ENCODE measurements around the gene DLG2. TPM values are rescaled to one million over a fixed set of nuclear protein-coding genes. Genes with fewer than 3 reads are reported as not detected.

DLG2 gene
- total and polyA plus RNA-seq, 4 experiments from 2014 or later, result 0.78 to 2.7 (median 1.9) TPM

DNA sequence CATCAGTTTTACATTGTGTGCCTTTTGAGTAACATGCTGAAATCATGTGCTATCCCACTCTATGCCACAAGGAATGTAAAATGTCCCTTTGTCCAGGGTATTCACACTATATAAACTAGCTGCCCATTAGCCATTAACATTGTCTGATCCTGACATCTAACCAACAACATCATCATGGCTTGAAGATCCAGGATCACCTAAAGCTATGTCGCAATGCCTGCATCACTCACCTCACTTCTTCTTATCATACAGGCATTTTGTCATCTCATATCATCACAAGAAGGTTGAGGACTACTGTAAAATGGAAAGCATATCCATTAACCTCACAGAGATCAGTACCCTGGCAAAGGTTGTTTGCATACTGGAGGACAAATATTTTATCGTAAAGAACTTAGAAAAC, 742.3 kb downstream of the DLG2 start:
- Histone ChIP-seq H3K9me3 (ENCODE audit: control insufficient read depth in 1 of 2, low read length in 2 of 2) (no peaks in the 10 kb centered on the region), H3K36me3 (ENCODE audit: insufficient read depth, low read length) (no peaks in the 10 kb centered on the region), H3K4me1 (ENCODE audit: insufficient read depth, low read length) (no peaks in the 10 kb centered on the region), H3K27ac (ENCODE audit: low read depth, low read length) (no peak overlapping the region), H3K27me3 (ENCODE audit: insufficient read depth, low read length) (no peaks in the 10 kb centered on the region), H3K4me3 (ENCODE audit: low read length in 2 of 2) (no peak overlapping the region)
- Mint-ChIP-seq H3K9me3 (peaks cover 3 to 51% (median 25%) of the 10 kb centered on the region in 8 donors), H3K4me1 (no peaks in the 10 kb centered on the region), H3K36me3 (no peaks in the 10 kb centered on the region), H3K27ac (no peak overlapping the region), H3K27me3 (no peaks in the 10 kb centered on the region), H3K4me3 (no peak overlapping the region)
- intact Hi-C loops (cut with micrococcal nuclease), result no loop called here
- POLR2A ChIA-PET (ENCODE audit: partially characterized antibody), result no interaction called here
- CTCF ChIA-PET (ENCODE audit: partially characterized antibody), result no interaction called here
- DNase-seq, result no peak

DNA sequence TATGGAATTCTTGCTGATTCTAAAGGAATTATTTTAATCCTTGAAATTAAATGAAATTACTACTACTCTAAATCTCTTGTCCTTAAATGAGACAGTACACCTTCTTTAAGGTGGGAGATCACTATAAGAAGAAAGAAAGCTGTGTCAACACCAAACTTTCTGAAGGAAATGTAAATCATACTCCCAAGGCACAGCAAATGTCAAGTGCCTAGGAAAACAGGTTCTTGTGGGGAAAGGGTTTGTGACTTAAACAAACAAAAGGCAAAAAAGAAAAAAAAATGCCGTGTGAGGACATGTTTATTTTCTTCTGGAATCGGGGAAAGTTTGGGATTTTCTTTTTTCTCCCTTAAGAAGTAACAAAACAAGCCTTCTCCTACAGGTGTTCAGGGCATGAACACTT, 745.1 kb downstream of the DLG2 start:
- POLR2A ChIA-PET (ENCODE audit: partially characterized antibody), result no interaction called here
- CTCF ChIA-PET (ENCODE audit: partially characterized antibody), result no interaction called here
- Histone ChIP-seq H3K4me1 (ENCODE audit: insufficient read depth, low read length) (no peaks in the 10 kb centered on the region), H3K27ac (ENCODE audit: low read depth, low read length) (no peak overlapping the region), H3K36me3 (ENCODE audit: insufficient read depth, low read length) (no peaks in the 10 kb centered on the region), H3K9me3 (ENCODE audit: control insufficient read depth in 1 of 2, low read length in 2 of 2) (no peaks in the 10 kb centered on the region), H3K27me3 (ENCODE audit: insufficient read depth, low read length) (no peaks in the 10 kb centered on the region), H3K4me3 (ENCODE audit: low read length in 2 of 2) (no peak overlapping the region)
- DNase-seq, result no peak
- H3K4me1 Mint-ChIP-seq, result no peaks in the 10 kb centered on the region
- H3K9me3 Mint-ChIP-seq, result peaks cover 3 to 64% (median 31%) of the 10 kb centered on the region in 8 donors
- H3K27ac Mint-ChIP-seq, result no peak overlapping the region
- no peak overlapping the region for H3K4me3 Mint-ChIP-seq
- intact Hi-C loops (cut with micrococcal nuclease), result no loop called here
- no peaks in the 10 kb centered on the region for H3K36me3 Mint-ChIP-seq
- no peaks in the 10 kb centered on the region for H3K27me3 Mint-ChIP-seq

DNA sequence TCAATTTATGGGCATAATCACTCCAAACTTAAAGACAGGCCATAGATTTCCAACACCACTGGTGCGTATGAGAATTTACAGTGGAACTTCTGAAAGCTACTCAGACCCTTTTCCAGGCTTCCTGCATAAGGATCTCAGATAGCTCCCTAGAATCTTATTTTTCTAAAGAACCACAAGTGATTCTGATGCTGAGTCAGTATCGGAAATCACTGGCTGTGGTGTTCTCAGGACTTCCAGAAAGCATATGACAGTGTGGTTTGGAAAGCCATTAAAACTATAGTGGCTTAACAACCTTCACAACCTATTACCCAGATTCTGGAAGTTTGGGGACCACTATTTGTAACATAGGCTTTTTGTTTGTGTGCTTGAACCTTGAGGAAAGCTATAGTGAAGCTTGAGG, 756.0 kb downstream of the DLG2 start:
- POLR2A ChIA-PET (ENCODE audit: partially characterized antibody), result no interaction called here
- CTCF ChIA-PET (ENCODE audit: partially characterized antibody), result no interaction called here
- Mint-ChIP-seq H3K36me3 (no peaks in the 10 kb centered on the region), H3K9me3 (peaks cover 5 to 52% (median 26%) of the 10 kb centered on the region in 8 donors), H3K4me1 (no peaks in the 10 kb centered on the region), H3K27me3 (no peaks in the 10 kb centered on the region), H3K27ac (no peak overlapping the region), H3K4me3 (no peak overlapping the region)
- H3K27me3 ChIP-seq (ENCODE audit: insufficient read depth, low read length), result no peaks in the 10 kb centered on the region
- no peak overlapping the region for H3K4me3 ChIP-seq (ENCODE audit: low read length in 2 of 2)
- H3K4me1 ChIP-seq (ENCODE audit: insufficient read depth, low read length), result no peaks in the 10 kb centered on the region
- peaks cover 0 to 3% of the 10 kb centered on the region in 2 donors for H3K9me3 ChIP-seq (ENCODE audit: control insufficient read depth in 1 of 2, low read length in 2 of 2)
- intact Hi-C loops (cut with micrococcal nuclease), result no loop called here
- DNase-seq, result no peak
- no peaks in the 10 kb centered on the region for H3K36me3 ChIP-seq (ENCODE audit: insufficient read depth, low read length)
- H3K27ac ChIP-seq (ENCODE audit: low read depth, low read length), result no peak overlapping the region

DNA sequence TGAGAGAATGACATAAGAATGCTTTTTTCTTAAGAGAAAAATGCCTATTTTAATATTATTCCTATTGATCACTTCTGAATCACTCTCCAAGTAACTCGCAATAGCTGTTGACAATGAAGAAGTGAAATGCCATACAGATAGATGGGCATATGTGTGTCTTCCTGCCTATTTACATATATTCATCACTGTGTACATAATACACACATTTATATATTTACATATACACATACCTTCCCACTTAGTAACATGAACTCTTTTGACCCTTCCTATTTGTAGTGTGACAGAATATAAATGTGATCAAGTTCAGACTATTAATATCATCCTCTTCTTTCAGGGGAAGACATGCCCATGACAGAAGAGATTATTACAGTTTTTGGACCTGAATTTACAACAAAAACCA, 756.7 kb downstream of the DLG2 start:
- peaks cover 5 to 54% (median 25%) of the 10 kb centered on the region in 8 donors for H3K9me3 Mint-ChIP-seq

DNA sequence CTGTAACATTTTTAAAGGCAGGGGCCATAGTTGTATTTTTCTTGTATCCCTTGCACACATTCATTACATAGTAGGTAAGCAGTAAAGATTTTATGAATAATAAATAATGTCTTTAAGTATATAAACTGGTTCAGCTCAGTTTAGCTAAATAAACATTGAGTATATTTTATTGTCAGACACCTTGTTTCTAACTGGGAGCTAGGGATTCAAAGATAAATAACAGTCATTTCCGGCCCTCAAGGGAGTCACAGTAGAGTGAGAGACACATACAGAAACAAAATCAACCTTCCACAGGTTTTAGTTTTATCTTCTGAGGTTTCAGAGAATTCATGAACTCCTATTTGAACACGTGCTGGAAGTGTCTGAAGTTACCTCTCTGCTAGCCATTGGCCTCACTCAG, 760.2 kb downstream of the DLG2 start:
- POLR2A ChIA-PET (ENCODE audit: partially characterized antibody), result no interaction called here
- intact Hi-C loops (cut with micrococcal nuclease), result no loop called here

More for the DNA sequence above, 756.7 kb downstream of the DLG2 start:
- H3K4me1 Mint-ChIP-seq, result no peaks in the 10 kb centered on the region
- H3K4me3 ChIP-seq (ENCODE audit: low read length in 2 of 2), result no peak overlapping the region
- H3K27ac ChIP-seq (ENCODE audit: low read depth, low read length), result no peak overlapping the region
- H3K27ac Mint-ChIP-seq, result no peak overlapping the region
- no peaks in the 10 kb centered on the region for H3K4me1 ChIP-seq (ENCODE audit: insufficient read depth, low read length)
- H3K4me3 Mint-ChIP-seq, result no peak overlapping the region
- H3K9me3 ChIP-seq (ENCODE audit: control insufficient read depth in 1 of 2, low read length in 2 of 2), result peaks cover 0 to 4% of the 10 kb centered on the region in 2 donors
- intact Hi-C loops (cut with micrococcal nuclease), result no loop called here
- H3K27me3 Mint-ChIP-seq, result no peaks in the 10 kb centered on the region
- no peaks in the 10 kb centered on the region for H3K36me3 ChIP-seq (ENCODE audit: insufficient read depth, low read length)
- DNase-seq, result no peak
- no peaks in the 10 kb centered on the region for H3K36me3 Mint-ChIP-seq
- no peaks in the 10 kb centered on the region for H3K27me3 ChIP-seq (ENCODE audit: insufficient read depth, low read length)
- ChIA-PET CTCF (ENCODE audit: partially characterized antibody) (no interaction called here), POLR2A (ENCODE audit: partially characterized antibody) (no interaction called here)

DNA sequence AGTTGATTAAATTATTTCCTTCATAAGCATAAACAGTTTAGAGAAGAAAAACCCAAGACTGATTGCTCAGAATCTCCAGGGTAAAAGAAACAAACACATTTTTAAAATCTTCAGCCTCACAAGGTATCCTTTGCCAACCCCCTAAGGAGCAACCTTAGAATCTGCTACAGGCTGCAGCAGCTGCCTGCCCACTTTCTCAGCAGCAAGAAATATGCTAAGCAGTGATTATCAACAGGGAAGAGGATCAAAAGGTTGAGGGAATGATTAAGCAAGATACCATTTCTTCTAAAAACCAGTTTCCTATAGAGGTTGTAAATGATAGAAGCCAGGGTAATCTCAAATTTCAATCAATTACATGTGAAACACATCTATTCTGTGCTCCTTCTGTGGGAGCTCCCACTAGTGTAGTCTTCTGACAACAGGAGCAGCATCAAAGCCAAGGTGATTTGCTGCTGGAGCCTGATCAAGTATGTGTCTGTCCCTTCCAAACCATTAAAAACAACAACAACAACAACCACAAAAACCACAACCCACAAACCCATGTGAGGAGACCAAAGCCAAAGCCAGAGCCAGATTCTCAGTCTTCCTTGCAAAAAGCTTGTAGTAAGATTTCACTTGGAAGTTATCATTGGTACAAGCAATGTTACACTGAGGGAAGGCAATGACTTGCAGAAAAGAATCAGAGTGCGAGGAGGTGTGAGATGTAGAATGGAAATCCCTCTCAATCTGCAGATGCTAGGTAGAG, 761.2 kb downstream of the DLG2 start:
- Histone ChIP-seq H3K4me3 (ENCODE audit: low read length in 2 of 2) (no peak overlapping the region), H3K4me1 (ENCODE audit: insufficient read depth, low read length) (no peaks in the 10 kb centered on the region), H3K9me3 (ENCODE audit: control insufficient read depth in 1 of 2, low read length in 2 of 2) (peaks cover 0 to 4% of the 10 kb centered on the region in 2 donors), H3K36me3 (ENCODE audit: insufficient read depth, low read length) (no peaks in the 10 kb centered on the region), H3K27ac (ENCODE audit: low read depth, low read length) (no peak overlapping the region), H3K27me3 (ENCODE audit: insufficient read depth, low read length) (no peaks in the 10 kb centered on the region)
- DNase-seq, result no peak
- H3K27me3 Mint-ChIP-seq, result no peaks in the 10 kb centered on the region
- H3K36me3 Mint-ChIP-seq, result no peaks in the 10 kb centered on the region
- intact Hi-C loops (cut with micrococcal nuclease), result no loop called here
- H3K4me3 Mint-ChIP-seq, result no peak overlapping the region
- H3K4me1 Mint-ChIP-seq, result no peaks in the 10 kb centered on the region
- ChIA-PET CTCF (ENCODE audit: partially characterized antibody) (no interaction called here), POLR2A (ENCODE audit: partially characterized antibody) (no interaction called here)
- H3K27ac Mint-ChIP-seq, result no peak overlapping the region
- H3K9me3 Mint-ChIP-seq, result peaks cover 4 to 55% (median 18%) of the 10 kb centered on the region in 8 donors

More for the DNA sequence above, 760.2 kb downstream of the DLG2 start:
- no peak overlapping the region for H3K4me3 ChIP-seq (ENCODE audit: low read length in 2 of 2)
- no peaks in the 10 kb centered on the region for H3K27me3 ChIP-seq (ENCODE audit: insufficient read depth, low read length)
- no peaks in the 10 kb centered on the region for H3K36me3 ChIP-seq (ENCODE audit: insufficient read depth, low read length)
- CTCF ChIA-PET (ENCODE audit: partially characterized antibody), result no interaction called here
- no peak overlapping the region for H3K27ac ChIP-seq (ENCODE audit: low read depth, low read length)
- H3K4me1 ChIP-seq (ENCODE audit: insufficient read depth, low read length), result no peaks in the 10 kb centered on the region
- H3K27ac Mint-ChIP-seq, result no peak overlapping the region
- H3K36me3 Mint-ChIP-seq, result no peaks in the 10 kb centered on the region
- peaks cover 0 to 4% of the 10 kb centered on the region in 2 donors for H3K9me3 ChIP-seq (ENCODE audit: control insufficient read depth in 1 of 2, low read length in 2 of 2)
- H3K9me3 Mint-ChIP-seq, result peaks cover 2 to 54% (median 18%) of the 10 kb centered on the region in 8 donors
- DNase-seq, result no peak
- no peaks in the 10 kb centered on the region for H3K27me3 Mint-ChIP-seq
- H3K4me1 Mint-ChIP-seq, result no peaks in the 10 kb centered on the region
- H3K4me3 Mint-ChIP-seq, result no peak overlapping the region

DNA sequence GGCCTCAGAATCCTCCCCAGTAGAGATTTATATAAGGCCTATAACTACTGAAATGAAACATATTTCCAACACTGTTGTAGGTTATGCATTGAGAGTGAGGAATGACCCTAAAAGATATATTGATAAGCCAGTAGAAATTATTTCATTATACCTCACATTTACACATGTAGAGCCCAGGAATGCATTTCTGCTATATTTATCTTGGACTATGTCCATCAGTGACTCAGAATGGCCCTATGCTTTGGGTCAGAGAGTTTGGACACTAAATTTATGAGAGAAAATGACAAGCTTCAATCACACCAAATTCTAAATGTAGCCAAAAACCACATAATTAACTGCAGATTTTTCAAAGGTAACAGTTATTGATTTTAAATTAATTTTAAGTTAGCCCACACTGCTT, 761.9 kb downstream of the DLG2 start:
- Mint-ChIP-seq H3K4me1 (no peaks in the 10 kb centered on the region), H3K4me3 (no peak overlapping the region), H3K27ac (no peak overlapping the region), H3K27me3 (no peaks in the 10 kb centered on the region), H3K9me3 (peaks cover 4 to 61% (median 23%) of the 10 kb centered on the region in 8 donors), H3K36me3 (no peaks in the 10 kb centered on the region)
- POLR2A ChIA-PET (ENCODE audit: partially characterized antibody), result no interaction called here
- Histone ChIP-seq H3K27me3 (ENCODE audit: insufficient read depth, low read length) (no peaks in the 10 kb centered on the region), H3K36me3 (ENCODE audit: insufficient read depth, low read length) (no peaks in the 10 kb centered on the region), H3K9me3 (ENCODE audit: control insufficient read depth in 1 of 2, low read length in 2 of 2) (peaks cover 0 to 4% of the 10 kb centered on the region in 2 donors), H3K4me3 (ENCODE audit: low read length in 2 of 2) (no peak overlapping the region), H3K27ac (ENCODE audit: low read depth, low read length) (no peak overlapping the region), H3K4me1 (ENCODE audit: insufficient read depth, low read length) (no peaks in the 10 kb centered on the region)
- DNase-seq, result no peak
- intact Hi-C loops (cut with micrococcal nuclease), result no loop called here
- CTCF ChIA-PET (ENCODE audit: partially characterized antibody), result no interaction called here

Measured in CD4-positive, alpha-beta memory T cell (primary cell).